KMS-11 (cell line): ENCODE measurements around the gene CYGB.

Source experiments
- H2AFZ ChIP-seq: fragments of 200-600 bp; sonication (generic); 2 replicates; pipeline ENCODE4 v1.6.1; 2016; ENCODE audit warnings: antibody characterized with exemption, mixed run types, low read depth
- H3K27ac ChIP-seq: fragments of 200-600 bp; sonication (generic); 2 replicates; pipeline ENCODE4 v1.6.1; 2016; ENCODE audit warnings: mild to moderate bottlenecking, mixed run types
- H3K27me3 ChIP-seq: fragments of 200-600 bp; sonication (generic); 2 replicates; pipeline ENCODE4 v1.6.1; 2017; ENCODE audit warnings: mild to moderate bottlenecking, low read depth, mixed run types, moderate library complexity; ENCODE audit not compliant: insufficient read depth
- H3K36me3 ChIP-seq: fragments of 200-600 bp; sonication (generic); 2 replicates; pipeline ENCODE4 v1.6.1; 2017; ENCODE audit warnings: mild to moderate bottlenecking, mixed run types; ENCODE audit not compliant: insufficient read depth
- H3K4me1 ChIP-seq: fragments of 200-600 bp; sonication (generic); 2 replicates; pipeline ENCODE4 v1.6.1; 2016; ENCODE audit warnings: mild to moderate bottlenecking, low read depth, mixed run types; ENCODE audit not compliant: poor library complexity, severe bottlenecking
- H3K4me2 ChIP-seq: fragments of 200-600 bp; sonication (generic); 2 replicates; pipeline ENCODE4 v1.7.0; 2016; ENCODE audit warnings: mild to moderate bottlenecking, mixed run types
- H3K4me3 ChIP-seq: fragments of 200-600 bp; sonication (generic); IDR thresholded peaks from 2 replicates; pipeline ENCODE4 v1.6.1; 2017; ENCODE audit warnings: low read depth, low read length, mixed read lengths; ENCODE audit not compliant: insufficient read depth
- H3K79me2 ChIP-seq: fragments of 200-600 bp; sonication (generic); 2 replicates; pipeline ENCODE4 v1.6.1; 2016; ENCODE audit warnings: low read depth, mixed run types; ENCODE audit not compliant: insufficient read depth
- H3K9ac ChIP-seq: fragments of 200-600 bp; sonication (generic); 2 replicates; pipeline ENCODE4 v1.6.1; 2016; ENCODE audit warnings: mild to moderate bottlenecking, mixed run types
- H4K20me1 ChIP-seq: fragments of 200-600 bp; sonication (generic); 2 replicates; pipeline ENCODE4 v1.6.1; 2016; ENCODE audit warnings: mild to moderate bottlenecking, mixed run types; ENCODE audit not compliant: insufficient read depth
- CTCF ChIP-seq: fragments of 200-600 bp; sonication (generic); conservative IDR thresholded peaks from 2 replicates; pipeline ENCODE4 v1.6.1; 2017; ENCODE audit warnings: low read depth, mild to moderate bottlenecking, antibody characterized with exemption, low read length, moderate library complexity, mixed read lengths

CYGB gene

GRCh38 chr17:76569607-76570279, 32.2 kb upstream of the CYGB start:
- Histone ChIP-seq H3K27ac (no peak overlapping the region), H3K9ac (no peak overlapping the region), H3K79me2 (no peaks in the 10 kb centered on the region), H4K20me1 (0 out of 2 replicates have a peak, but pooled peaks cover 6% of the 10 kb centered on the region), H3K27me3 (no peaks in the 10 kb centered on the region), H3K4me1 (peaks cover 24% of the 10 kb centered on the region), H2AFZ (no peak overlapping the region), H3K4me3 (no peak overlapping the region), H3K36me3 (peaks cover under 1% of the 10 kb centered on the region; the same call in 1 of the 2 replicates), H3K4me2 (no peak overlapping the region)
- TF ChIP-seq CTCF: no peak

DNA sequence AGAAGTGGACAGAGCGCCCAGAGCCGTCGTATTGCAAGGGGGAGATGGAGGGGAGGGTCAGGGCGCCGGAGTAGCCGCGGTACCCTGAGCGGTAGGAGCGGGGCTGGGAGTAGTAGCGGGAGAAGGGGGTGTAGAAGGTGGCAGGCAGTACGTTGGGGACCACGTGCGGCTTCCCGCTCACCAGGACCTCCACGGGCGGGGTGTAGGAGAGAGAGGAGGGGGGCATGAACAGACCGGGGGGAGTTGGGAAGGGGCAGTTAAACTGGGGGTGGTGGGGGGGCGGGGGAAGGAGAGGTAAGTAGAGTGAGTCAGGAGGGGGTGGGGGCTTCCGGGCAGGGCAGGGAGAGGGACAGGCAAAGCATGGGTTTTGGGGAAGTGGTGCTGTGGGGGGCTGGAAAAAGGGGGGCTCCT, 31.3 kb upstream of the CYGB start:
- Histone ChIP-seq H3K4me3 (no peak overlapping the region), H3K4me1 (peaks cover 26% of the 10 kb centered on the region), H3K79me2 (no peaks in the 10 kb centered on the region), H3K36me3 (peaks cover 5% of the 10 kb centered on the region; the same call in 1 of the 2 replicates), H3K9ac (no peak overlapping the region), H2AFZ (no peak overlapping the region), H3K27me3 (no peaks in the 10 kb centered on the region), H4K20me1 (0 out of 2 replicates have a peak, but pooled peaks cover 6% of the 10 kb centered on the region), H3K27ac (no peak overlapping the region), H3K4me2 (no peak overlapping the region)
- no peak for TF ChIP-seq CTCF

DNA sequence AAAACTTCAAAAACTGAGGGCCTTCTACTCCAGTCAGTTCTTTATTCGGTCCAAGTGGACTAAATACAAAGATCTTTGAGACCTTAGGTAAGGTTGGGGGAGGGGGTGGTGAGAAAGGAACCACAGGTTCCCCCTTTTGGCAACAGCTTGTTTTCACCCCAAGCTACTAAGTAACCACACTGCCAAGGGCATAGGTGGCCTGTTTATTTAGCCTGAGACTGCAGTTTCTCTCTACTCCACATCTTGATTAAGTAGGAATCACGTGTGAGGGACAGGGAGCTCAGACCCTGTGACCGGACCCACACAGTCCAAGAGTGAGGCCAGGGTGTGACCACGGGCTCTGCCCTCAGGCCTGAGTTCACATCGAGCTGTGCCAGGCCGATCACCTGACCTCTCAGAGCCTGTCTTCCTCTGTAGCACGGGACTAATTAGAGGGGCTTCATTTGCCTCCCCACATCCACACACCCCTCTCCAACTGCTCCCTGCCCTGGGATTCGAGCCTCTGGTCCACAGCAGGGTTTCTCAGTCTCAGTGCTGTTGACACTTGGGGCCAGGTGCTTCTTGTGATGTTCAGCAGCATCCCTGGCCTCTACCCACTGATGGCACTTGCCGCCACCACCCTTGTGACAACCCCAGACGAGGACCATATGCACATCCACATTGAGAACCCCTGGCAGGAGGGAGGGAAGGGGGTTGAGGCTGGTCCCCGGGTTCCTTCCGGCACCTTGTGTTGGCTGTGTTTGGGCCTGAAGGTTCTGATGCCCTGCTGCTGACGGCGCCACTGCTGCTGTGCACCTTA, 30.3 kb upstream of the CYGB start:
- peaks cover 5% of the 10 kb centered on the region; the same call in 1 of the 2 replicates for H3K79me2 ChIP-seq
- peaks cover 29% of the 10 kb centered on the region for H3K4me1 ChIP-seq
- H3K9ac ChIP-seq: no peak overlapping the region
- no peak overlapping the region; the same call in 1 of the 2 replicates for H3K4me2 ChIP-seq
- H4K20me1 ChIP-seq: 0 out of 2 replicates have a peak, but pooled peaks cover 6% of the 10 kb centered on the region
- peak overlapping the region; percentile 44; the same call in 1 of the 2 replicates for H3K27ac ChIP-seq
- H3K4me3 ChIP-seq: no peak overlapping the region
- no peaks in the 10 kb centered on the region for H3K27me3 ChIP-seq
- no peak overlapping the region for H2AFZ ChIP-seq
- H3K36me3 ChIP-seq: peaks cover 5% of the 10 kb centered on the region; the same call in 1 of the 2 replicates
- 0 out of 2 replicates have a peak, but pooled peaks have one; percentile 16 for TF ChIP-seq CTCF

- Histone ChIP-seq H3K9ac (no peak overlapping the region), H3K36me3 (peaks cover 6% of the 10 kb centered on the region; the same call in 1 of the 2 replicates), H3K4me3 (no peak overlapping the region), H3K27ac (peak overlapping the region; percentile 44; the same call in 1 of the 2 replicates), H4K20me1 (peaks cover 7% of the 10 kb centered on the region), H3K27me3 (no peaks in the 10 kb centered on the region), H3K79me2 (peaks cover 11% of the 10 kb centered on the region; the same call in 1 of the 2 replicates), H2AFZ (no peak overlapping the region), H3K4me2 (peak overlapping the region; percentile 21; the same call in 1 of the 2 replicates), H3K4me1 (peaks cover 34% of the 10 kb centered on the region)
- no peak for TF ChIP-seq CTCF
These were observed 29.5 kb upstream of the CYGB start for GRCh38 chr17:76566988-76567431.
